ENCODE measurements around the gene CTCFL.

The CTCFL gene

GRCh38 chr20:57469418-57470211, 55.3 kb downstream of the CTCFL start:
- no peak for FAIRE-seq

DNA sequence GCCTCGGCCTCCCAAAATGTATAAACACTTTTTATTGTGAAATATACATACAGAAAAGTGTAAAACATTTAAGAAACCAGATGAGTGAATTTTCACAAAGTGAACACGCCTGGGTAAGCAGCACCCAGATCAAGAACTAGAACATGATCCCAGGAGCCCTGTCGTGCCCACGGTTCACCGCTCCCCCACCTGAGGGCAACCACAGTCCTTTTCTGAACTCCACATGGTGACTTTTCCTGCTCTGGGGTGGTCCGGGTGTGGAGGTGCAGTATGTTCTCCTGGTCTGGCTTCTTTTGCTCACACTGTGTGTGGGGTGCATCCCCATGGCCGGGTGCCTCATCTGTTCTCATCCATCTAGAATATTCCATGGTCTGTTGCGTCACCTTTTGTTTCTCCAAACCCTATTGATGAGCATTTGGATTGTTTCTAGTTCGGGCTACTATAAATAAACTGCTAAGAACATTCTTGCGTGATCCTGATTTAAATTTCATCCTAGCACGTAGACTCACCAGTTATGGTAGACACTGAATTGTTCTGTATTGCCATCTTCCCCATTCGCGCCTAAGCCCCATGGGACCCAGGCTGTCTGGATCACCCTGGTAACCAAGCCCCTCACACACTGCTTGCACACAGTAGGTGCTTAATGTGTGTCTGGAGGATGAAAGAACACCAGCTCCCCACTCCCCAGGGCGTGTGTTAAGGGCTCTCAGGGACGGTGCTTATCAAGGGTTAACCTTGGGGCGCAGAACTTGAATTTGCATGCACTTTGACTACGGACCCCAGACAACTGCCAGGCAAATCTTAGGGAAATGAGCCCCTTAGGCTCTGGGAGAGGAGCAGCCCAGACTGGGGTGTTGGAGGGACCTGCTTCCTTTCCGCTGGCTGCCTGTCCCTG, 56.2 kb downstream of the CTCFL start:
- no peak for FAIRE-seq

More at GRCh38 chr20:57469418-57470211, 55.3 kb downstream of the CTCFL start:
- DNase-seq (ENCODE audit: insufficient read length, low spot score) = no peak

GRCh38 chr20:57467742-57468141, 57.2 kb downstream of the CTCFL start:
- FAIRE-seq (no peak), DNase-seq (ENCODE audit: insufficient read length, low spot score) (no peak)

More for the DNA sequence above, 56.2 kb downstream of the CTCFL start:
- DNase-seq (ENCODE audit: insufficient read length, low spot score) = no peak

DNA sequence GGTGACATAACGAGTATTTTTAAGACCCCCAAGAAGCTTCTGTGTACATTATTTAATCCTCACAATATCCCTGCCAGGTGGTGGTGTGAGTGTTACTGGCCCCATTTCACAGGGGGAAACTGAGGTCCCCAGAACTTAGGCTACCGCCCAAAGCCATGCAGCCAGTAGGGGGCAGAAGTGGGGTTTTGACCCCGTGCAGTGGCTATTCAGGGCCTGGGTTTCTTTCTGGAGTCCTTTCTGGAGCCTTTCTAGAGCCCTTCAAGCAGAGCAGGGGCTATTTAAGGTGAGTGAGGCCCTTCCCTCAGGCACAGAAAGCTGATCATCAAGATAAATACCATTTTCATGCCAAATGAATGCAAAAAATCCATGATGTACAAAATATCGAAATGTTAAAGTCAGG, 59.0 kb downstream of the CTCFL start:
- DNase-seq (ENCODE audit: insufficient read length, low spot score) (no peak), FAIRE-seq (no peak)

GRCh38 chr20:57465486-57465885, 59.5 kb downstream of the CTCFL start:
- DNase-seq (ENCODE audit: insufficient read length, low spot score) = no peak
- FAIRE-seq = no peak

DNA sequence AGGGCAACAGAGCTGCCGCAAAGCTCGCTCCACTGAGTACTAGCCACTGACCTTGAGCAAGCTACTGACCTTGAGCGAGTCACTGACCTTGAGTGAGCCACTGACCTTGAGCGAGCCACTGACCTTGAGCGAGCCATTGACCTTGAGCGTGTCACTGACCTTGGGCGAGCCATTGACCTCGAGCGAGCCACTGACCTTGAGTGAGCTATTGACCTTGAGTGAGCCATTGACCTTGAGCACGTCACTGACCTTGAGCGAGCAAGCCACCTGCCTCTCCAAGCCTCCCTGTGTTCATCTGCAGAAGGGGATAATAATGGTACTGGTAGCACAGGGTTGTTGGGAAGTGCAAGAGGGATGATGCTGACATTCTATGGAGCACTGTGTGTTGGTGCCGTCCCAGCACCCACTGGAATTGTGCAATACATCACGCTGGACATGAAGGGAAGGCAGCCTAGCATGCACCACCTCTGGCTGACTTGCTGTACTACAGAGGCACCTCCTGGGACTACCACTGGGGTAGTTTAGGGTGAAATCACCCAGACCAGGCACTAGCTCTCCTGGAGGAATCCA, 60.2 kb downstream of the CTCFL start:
- FAIRE-seq = no peak
- DNase-seq (ENCODE audit: insufficient read length, low spot score) = no peak

DNA sequence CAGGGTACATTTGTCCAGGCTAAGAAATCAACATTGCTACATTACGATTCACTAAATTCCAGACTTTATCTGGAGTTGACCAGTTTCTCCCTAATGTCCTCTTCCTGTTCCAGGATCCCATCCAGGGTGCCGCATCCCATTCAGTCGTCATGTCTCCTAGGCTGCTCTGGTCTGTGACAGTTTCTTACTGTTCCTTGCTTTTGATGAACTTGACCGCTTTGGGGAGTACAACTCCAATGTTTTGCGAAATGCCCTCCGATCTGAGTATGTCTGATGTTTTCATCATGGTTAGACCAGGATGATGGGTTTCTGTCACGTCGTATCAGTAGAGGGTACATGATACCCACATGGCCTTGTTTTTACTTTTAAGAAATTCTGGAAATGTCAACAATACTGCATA, 62.2 kb downstream of the CTCFL start:
- DNase-seq (ENCODE audit: insufficient read length, low spot score) (no peak), FAIRE-seq (no peak)

DNA sequence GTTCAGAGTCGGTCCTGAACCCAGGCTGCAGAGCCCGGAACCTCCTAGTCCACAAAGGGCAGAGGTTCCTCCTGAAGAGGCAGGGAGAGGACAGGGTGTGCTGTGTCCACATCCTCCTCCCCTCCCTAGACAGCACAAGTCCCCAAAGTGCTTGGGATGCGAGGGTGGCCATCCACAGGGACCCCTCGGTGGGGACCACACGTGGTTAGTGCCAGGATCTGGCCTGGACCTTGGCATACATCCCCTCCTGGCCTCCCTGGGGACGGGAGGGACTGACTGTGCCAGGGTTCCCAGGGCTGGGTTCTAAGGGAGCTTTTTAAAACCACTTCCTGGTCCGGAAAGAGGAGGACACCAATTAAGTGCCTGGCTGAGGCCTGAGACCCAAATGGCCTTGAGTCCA, 63.2 kb downstream of the CTCFL start:
- FAIRE-seq = no peak

GRCh38 chr20:57460781-57461465, 64.0 kb downstream of the CTCFL start:
- FAIRE-seq (no peak), DNase-seq (ENCODE audit: insufficient read length, low spot score) (no peak)

More for the DNA sequence above, 63.2 kb downstream of the CTCFL start:
- DNase-seq (ENCODE audit: insufficient read length, low spot score) = no peak

DNA sequence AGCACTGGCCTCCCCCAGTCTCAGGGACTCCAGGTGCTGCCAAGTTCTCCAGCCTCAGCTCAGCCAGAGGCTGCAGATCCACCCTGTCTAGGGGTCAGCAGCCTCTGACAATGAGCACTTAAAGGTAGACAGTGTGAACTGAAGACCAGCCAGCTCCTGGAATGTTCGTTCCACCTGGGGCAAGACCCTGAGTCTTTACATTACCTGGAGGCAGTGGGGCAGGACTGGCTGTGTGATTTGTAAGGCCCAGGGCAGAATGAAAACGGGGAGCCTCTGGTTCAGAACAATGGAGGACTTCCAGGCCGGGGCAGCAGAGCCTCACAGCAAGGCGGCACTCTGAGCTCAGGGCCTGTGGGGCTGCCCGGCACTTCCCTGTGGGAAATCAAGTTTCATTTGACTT, 65.0 kb downstream of the CTCFL start:
- no peak for FAIRE-seq

DNA sequence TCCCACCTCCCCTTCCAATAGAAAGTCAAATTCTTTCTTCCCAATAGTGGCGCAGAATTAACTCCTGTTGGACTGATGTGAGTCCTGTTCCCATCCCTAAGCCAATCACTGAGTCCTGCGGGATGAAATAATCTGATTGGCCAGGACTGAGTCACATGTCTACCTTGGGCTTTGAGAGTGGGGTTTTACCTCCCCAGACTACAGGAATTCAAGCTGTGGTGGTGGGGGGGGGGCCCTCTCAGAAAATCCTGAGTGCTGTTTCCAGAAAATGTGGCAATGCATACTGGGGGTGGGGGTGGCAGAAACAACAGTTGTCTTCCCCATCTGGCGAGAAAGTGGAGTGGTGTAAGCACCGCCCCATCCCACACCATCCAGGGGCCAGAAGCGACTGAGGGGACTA, 65.7 kb downstream of the CTCFL start:
- no peak for FAIRE-seq
- no peak for DNase-seq (ENCODE audit: insufficient read length, low spot score)

More for the DNA sequence above, 65.0 kb downstream of the CTCFL start:
- DNase-seq (ENCODE audit: insufficient read length, low spot score) = no peak

DNA sequence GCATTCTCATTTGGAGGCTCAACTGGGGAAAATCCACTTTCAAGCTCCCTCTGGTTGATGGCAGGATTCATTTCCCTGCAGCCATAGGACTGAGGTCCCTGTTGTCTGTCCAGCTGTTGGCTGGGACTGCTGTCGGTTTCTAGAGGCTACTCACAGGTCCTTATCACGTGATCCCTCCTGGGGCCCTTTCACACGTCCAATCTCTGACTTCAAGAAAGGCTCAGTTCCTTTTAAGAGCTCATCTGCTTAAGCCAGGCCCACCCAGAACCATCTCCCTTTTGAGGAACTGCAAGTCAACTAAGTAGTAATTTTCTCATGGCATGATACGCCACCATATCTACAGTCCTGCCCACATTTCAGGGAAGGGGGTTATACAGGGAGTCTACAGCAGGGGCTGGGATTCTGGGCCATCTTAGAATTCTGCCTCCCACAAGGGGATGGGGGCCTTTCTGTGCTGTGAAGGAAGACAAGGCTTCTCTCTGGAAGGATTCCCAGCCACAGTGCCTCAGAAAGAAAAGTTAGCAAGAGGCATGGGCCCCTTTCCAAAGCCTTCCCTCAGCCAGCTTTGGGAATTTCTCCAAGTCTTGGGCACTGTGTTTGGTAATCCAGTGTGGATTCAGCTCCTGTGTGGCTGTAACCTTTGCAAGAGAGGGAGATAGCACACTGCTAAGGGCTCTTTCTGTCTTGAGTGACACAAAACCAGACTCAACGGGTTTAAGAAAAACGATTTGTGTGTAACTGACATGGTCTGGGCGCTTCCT, 66.4 kb downstream of the CTCFL start:
- FAIRE-seq (no peak), DNase-seq (ENCODE audit: insufficient read length, low spot score) (no peak)

- no peak for FAIRE-seq
- DNase-seq (ENCODE audit: insufficient read length, low spot score) = no peak
Observed at GRCh38 chr20:57457243-57458095, 67.5 kb downstream of the CTCFL start.

- DNase-seq (ENCODE audit: insufficient read length, low spot score) (no peak), FAIRE-seq (no peak)
Observed at GRCh38 chr20:57456116-57456515, 68.8 kb downstream of the CTCFL start.

GRCh38 chr20:57455386-57455785, 69.6 kb downstream of the CTCFL start:
- no peak for FAIRE-seq
- DNase-seq (ENCODE audit: insufficient read length, low spot score) = no peak

- DNase-seq (ENCODE audit: insufficient read length, low spot score) (peak; percentile 62), FAIRE-seq (peak; percentile 77)
Observed at GRCh38 chr20:57451795-57452661, 72.9 kb downstream of the CTCFL start.

- FAIRE-seq (no peak), DNase-seq (ENCODE audit: insufficient read length, low spot score) (no peak)
Observed at GRCh38 chr20:57451431-57451794, 73.5 kb downstream of the CTCFL start.

GRCh38 chr20:57450931-57451330, 74.0 kb downstream of the CTCFL start:
- FAIRE-seq = no peak
- no peak for DNase-seq (ENCODE audit: insufficient read length, low spot score)

Measured in GM19239 (cell line).